ENCODE results near the gene HIVEP2.

The HIVEP2 gene

GRCh38 chr6:142892254-142893021 is 52.5 kb downstream of the HIVEP2 start:
- DNase-seq, result no peak

DNA sequence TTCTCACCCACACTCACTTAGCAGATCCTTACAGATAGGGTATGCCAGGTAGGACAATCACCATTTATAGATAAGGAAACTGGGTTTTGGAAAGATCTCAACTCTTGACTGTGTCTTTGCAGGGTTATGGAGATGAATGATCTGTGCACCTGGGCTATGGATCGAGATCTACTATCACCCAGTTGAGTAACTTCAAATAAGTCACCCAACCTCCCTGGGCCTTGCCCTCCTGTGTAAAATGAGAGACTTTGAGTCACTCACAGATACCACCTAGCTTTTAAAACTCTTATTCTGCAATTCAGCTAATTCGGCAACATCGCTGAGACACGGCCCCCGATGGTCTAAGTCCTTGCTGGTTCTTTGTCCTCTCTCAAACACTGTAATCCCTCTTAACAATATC is 53.5 kb downstream of the HIVEP2 start:
- no peak for DNase-seq

GRCh38 chr6:142888456-142888855 is 56.5 kb downstream of the HIVEP2 start:
- DNase-seq, result no peak

DNA sequence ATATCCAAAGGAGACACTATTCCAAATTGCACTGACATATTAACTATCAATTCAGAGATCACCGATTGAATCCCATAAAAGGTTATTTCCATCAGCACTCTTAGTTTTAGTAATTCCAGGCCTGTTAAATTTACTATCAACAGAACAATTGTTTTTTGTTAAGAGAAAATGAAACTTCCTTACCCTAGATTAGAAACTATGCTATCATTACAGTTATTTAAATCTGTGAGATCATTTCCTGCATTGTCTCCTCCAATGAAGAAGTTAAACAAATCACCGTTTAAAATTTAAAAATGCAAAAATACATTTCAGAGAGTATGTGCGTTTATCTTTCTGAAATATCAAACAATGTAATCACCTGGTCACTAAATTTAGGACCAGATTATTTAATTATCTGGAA is 57.5 kb downstream of the HIVEP2 start:
- no peak for DNase-seq

DNA sequence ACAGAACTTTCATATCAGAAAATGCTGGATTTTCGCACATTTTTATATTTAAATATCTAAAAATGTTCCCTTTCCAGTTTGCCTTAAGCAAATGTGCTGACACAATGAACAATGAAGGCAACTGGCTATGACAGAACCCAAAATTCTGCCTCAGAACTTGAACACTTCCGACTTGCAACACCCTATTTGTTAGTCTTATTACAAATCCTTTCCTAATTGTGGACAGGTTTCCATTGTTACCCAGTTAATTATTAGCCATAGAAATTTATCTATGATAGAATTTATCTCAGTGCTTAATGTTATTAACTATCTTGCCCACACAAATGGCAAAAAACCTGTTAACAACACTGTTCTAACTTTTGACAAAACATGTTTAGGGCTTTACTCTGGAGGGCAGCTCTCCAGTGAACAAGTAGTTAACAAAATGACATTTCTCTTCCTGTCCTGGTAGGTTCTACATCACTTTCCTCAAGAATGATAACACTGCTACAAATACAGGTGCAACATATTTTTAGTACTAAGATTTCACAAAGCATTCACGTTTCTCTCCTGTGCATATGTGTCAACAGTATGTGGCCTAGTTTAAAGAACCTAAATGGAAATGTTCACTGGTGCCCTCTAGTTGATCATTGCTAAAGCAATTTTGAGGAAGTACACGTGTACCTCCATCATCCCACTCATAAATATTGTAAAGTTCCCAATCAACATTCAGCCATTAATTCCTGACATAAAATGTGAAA is 58.4 kb downstream of the HIVEP2 start:
- DNase-seq, result no peak

DNA sequence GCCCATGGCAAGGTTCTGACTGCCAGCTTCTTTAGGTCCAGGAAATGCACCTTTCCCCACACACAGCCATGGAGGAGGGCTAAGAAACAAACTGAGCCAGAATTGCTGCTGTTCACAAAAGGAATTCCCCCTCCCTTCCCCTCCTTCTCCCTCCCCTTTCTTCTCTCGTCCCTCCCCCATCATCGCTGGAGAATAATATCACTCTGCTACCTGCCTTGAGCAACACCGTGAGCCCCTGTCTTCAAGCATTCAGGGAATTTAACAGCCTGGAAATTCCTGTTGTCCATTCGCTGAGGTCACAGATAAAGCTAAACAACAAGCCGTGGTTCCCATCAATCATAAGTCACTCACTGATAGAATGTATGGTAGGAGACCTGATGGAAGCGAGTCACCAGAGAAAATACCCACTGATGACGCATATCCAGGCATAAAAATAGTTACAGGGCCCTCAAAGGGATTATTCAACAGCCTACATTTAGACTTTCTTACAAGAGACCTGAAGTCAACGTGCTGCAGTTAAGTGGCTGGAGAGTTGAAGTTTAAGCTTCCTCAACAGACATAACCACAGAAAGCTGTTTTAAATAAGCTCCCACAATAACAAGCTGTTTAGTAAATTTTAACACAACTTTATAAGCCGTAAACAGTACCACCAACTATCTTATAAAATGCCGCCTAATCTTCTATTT is 59.7 kb downstream of the HIVEP2 start:
- DNase-seq, result peak in 9 of 56 donors; percentile 8 to 58 (median 33)

DNA sequence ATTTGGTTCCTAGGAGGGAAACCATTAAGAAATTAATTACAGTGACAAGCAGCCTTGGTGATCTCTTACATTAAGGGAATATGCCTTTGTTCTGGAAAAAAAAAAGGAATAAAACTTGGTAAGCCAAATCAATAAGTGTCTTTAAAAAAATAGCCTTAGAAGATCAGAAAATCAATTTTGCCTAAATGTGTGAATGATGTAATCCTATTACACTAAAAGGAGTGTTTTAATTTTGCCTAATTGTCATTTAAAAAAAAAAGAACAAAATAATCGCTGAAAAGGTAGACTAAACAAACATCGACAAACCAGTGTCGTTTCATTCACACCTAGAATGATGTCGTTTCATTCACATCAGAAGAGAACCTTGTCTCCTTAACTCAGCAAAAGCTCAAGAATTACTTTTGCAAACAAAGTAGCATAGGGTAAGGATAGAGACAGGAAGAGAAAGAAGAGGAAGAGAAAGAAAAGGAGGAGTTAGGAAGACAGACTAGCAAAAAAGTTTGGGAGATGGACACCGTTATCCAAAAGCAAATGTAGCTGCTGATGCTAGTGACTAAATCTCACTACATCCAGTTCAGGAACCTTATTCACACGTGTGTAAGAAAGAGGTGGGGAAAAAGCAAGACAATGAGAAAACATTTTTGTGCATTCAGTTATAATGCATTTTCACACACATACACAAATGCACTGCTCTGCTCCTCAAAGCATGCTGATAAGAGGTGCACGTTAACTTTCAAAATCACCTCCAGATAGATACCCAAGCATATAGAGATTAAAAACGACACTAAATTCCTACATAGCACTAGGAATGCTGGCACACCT is 60.6 kb downstream of the HIVEP2 start:
- DNase-seq, result no peak

- no peak for DNase-seq
Observed at GRCh38 chr6:142883011-142883410, 62.0 kb downstream of the HIVEP2 start.

GRCh38 chr6:142881761-142882160 is 63.2 kb downstream of the HIVEP2 start:
- no peak for DNase-seq

- no peak for DNase-seq
Observed at GRCh38 chr6:142881290-142881689, 63.7 kb downstream of the HIVEP2 start.

DNA sequence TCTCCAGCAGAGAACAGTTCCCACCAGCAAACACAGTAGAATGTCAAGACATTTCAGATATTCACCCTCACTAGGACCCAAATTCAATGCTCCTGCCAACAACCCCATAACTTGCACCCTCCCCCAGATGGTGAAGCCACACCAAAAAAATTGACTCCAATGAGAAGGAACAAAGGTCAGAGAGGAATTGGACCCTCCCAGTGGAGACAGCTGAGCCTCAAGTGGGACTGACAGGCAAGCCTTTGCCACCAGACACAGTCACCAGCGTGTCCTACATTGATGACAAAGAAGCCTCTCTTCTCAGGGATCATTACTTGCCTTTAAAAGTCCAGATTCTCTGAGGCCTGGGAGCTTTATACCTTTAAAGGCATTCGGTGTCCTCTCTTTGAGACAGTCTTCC is 64.8 kb downstream of the HIVEP2 start:
- no peak for DNase-seq

- no peak for DNase-seq
Observed at GRCh38 chr6:142879527-142879926, 65.4 kb downstream of the HIVEP2 start.

GRCh38 chr6:142879076-142879475 is 65.9 kb downstream of the HIVEP2 start:
- no peak for DNase-seq

DNA sequence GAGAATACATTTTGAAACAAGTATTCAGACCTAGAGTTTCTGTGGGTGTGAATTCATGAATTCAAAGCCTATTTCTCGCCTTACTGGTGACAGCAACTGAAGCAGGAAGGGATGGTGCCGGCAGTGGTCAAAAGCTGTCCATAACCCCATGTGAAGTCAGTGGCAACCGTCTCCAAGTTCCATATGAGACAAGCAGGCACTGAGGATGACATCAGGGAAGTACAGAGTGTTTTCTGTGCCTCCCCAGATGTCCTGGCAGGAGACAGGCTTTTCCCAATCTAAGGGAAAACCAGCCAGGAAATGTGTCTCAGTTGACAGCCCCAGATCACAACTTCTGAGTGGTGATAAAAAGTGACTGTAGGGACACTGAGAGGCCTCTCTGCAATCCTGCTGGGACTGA is 66.6 kb downstream of the HIVEP2 start:
- DNase-seq, result peak in 22 of 56 donors; percentile 24 to 72 (median 52)

GRCh38 chr6:142874676-142875075 is 70.3 kb downstream of the HIVEP2 start:
- no peak for DNase-seq

GRCh38 chr6:142872376-142872775 is 72.6 kb downstream of the HIVEP2 start:
- no peak for DNase-seq

- peak in 4 of 56 donors; percentile 14 to 38 (median 28) for DNase-seq
Observed at GRCh38 chr6:142871910-142872331, 73.1 kb downstream of the HIVEP2 start.

DNA sequence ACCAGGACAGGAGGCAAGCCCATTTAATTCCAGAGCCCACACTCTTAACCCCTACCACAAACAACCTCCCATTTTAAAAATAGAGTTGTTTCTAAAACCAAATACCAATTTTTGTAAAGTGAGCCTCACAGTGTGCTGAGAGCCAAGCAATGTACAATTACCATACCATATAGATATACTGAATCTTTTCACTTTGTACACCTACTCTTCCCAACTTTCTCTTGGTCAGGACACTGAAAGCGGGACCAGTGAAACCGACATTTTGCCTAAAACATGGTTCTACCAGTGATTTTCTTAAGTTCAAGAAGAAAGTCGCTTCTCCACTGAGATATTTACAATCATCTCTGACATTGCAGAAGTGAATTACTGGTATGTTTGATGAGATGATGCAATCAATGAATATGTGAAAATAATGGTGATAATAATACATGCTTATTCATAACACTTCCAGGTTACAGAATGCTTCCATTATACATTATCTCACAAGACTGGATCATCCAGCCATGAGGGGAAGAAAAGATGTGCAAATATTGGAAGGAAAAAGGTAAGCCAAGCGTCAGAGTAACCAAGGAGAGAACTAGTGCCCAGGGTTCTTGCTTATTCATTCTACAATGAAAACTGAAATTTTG is 74.1 kb downstream of the HIVEP2 start:
- DNase-seq, result no peak

DNA sequence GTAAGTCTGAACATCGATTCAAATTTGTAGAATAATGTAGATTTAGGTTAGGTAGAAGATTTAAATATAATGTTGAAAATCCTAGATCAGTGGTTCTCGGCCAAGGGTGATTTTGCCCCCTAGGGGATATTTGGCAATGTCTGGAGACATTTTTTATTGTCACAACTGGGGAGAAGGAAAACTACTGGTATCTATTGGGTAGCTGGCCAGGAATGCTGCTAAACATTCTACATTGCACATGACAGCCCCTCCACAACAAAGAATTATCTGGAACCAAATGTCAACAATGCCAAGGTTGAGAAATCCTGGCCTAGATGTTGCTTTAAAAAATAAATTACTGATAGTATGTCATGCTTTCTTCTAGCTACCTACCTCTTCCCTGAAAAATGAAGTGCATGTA is 76.1 kb downstream of the HIVEP2 start:
- DNase-seq, result no peak

- no peak for DNase-seq
Observed at GRCh38 chr6:142867988-142868812, 76.8 kb downstream of the HIVEP2 start.

Measured in amygdala (tissue), 56 donors.